Stimulated activated CD4-positive, alpha-beta T cell treated with anti-CD3 and anti-CD28 coated beads, Interleukin-2, amount 100 ng/mL, for 24 hours (primary cell): Measurements from ENCODE around the gene INF2.
"Not testable (repeated sequence)": the region's sequence is repeated elsewhere in the genome, so short reads cannot be mapped to it uniquely, and the experiment has no call there.

Experiments used
- DNase-seq, 2 donors: peaks; one replicate each; pipeline ENCODE4 v3.0.0-alpha.2; 2020

INF2 gene

DNA sequence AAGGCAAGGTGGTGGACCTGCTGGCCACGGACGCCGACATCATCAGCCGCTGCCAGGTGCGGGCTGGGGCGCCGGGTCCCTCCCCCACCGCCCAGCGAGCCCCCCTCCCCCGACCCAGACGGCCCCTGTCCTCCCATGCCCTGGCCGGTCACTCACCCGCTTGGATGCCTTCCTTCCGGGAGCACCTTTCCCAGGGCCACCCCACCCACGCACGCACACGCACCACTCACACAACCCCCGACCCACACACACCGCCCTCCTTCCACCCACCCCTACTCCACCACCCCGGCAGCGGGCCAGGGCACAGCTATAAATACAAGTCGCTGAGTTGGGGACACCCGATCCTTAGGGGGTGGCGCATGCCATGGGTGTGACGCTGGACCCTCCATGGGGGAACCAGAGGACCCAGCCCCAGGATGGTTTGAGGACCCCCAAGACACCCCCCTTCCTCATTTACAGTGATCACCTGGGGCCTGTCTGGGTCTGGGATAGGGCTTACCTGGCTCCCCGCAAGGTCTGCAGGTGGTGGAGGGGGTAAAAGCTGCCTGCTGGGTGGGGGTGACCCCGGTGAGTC, 35.1 kb downstream of the INF2 start:
- DNase-seq = peak in 1 of 2 donors; percentile 31

DNA sequence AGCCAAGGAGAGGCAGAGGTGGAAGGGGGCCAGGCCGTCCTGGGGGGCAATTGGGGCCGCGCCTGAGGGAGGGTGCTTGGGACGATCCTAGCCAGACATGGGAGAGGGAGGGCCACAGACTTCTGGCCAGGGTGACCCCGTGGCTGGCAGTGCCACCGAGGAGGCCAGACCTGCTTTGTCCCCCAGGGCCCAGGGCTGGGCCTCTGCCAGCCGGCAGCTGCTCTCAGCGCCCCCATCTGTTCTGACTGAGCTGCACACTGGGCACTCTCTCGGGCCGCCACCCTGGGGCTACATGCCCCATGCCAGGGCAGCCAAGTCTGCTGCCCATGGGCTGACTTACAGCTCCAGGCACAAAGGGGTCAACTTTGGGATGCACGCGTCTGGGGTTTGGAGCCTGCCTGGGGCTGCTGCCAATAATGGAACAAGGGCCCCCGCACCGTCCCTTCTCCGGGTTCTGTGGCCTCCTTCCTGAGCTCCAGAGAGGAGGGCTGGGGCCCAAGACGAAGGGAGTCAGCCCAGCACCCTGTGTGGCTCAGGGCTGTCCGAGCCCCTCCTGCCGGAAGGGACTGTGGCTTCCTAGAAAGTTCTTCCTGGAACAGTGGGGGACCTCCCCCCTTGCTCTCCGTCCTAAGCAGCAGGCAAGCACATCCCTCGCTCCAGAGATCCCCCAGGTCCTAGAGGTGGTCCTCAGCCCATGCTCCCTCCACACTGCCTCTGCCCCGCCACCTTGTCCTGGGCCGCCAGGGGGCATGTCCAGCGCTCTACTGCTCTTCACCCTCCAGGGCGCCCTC, 35.8 kb downstream of the INF2 start:
- no peak for DNase-seq

DNA sequence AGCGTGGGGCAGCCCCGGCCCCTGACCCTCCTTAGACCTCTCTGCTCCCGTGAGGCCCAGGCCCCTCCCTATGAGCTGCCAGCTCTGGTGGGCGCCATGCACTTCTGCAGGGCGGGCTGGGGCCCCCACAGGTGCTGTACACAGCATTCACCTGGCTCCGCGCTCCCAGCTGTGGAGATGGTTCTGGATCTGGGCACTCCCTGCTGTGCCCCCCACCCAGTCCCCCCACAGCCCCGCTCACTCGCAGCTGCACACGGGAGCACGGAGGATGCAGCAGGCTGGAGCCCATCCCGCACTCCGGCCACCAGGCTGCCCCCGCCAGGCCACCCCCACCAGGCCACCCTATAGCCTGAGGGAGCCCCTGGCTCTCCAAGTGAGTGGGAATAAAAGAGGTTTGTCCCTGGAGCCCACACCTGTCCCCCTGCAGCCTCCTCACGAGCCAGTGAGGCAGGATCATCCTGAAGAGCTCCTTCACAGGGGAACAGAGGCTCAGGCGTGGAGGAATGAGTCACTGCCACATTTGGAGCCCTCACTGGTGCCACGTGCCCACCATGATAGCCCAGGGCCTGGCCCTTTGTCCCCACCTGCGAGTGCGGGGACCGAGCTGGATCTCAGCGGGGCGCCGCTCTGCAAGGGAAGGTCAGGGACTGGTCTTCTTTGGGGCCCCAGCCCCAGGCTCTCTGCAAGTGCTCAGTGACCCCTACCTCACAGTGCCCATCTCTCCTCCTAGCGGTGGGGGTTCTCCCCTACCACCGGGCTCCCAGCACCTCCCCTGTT, 36.5 kb downstream of the INF2 start:
- no peak for DNase-seq

DNA sequence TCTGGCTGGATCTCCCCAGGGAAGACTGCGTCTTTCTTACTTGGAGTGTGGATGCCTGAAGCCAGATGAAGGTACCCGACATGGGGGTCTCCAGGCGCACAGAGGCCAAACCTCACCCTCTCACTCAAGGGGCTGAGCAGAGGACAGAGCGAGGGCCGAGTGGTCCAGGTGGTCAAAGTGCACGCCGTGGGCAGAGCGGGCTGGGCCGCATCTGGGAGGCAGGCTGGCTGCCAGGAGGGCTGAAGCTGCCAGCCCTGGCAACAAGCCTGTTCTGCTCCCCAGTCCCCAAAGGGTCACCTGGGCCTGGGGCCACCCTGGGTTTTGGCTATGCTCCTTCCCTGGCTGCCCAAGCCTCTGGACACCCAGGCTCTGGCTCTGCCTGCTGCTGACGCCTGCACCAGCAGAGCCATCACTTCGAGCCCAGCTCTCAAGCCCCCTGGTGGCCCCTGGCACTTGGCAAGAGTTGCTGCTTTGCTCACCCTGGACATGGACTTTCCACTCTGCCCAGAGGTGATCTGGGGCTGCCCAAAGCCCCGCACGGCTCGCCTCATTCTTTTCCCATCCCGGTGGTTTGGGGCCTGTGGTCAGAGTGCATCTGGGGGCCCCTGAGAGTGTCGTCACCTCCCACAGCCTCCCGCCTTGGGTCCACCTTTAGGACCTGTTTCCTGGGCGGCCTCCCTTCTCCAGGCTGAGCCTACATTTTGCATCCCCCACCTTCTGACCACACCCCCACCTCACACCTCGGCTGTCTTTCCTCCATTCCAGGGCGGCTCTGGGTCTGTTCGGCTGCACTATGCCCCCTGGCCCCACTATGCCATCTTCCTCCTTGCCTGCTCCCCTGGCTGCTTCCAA, 37.4 kb downstream of the INF2 start:
- no peak for DNase-seq

DNA sequence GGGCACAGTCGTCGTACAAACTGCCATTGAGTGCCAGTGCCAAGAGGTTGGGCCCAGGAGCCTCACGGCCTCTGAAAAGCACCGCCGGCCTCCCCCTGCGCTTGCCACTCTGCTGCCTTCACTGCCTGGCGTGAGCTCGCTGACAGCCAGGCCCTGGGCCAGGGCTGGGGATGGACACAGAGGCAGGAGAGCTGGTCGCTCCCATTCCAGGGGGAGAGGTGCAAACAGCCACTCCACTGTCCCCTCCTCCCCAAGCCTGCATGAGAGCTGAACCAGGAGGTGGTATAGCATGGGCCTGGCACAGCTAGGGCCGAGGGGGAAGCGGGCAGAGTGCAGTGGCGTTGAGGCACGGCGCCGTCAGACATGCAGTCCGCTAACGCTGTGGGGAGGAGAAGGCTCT, 39.2 kb downstream of the INF2 start:
- no peak for DNase-seq

DNA sequence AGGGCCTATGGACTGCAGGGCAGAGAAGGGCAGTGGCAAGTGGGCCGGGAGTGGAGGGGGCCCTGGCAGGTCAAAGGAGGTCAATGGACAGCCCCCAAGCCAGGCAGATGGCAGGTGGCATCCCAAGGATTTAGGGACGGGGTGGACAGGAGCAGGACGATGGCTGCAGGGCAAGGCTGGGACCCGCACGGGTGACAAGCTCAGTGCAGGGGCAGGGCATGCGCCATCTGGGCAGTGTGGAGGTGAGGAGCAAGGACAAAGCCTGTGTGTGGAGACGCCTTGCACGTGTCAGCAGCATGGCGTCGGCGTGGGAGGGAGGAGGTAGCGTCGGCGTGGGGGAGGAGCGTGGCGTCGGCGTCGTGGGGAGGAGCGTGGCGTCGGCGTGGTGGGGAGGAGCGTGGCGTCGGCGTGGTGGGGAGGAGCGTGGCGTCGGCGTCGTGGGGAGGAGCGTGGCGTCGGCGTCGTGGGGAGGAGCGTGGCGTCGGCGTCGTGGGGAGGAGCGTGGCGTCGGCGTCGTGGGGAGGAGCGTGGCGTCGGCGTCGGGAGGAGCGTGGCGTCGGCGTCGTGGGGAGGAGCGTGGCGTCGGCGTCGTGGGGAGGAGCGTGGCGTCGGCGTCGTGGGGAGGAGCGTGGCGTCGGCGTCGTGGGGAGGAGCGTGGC, 39.9 kb downstream of the INF2 start:
- not testable (repeated sequence) for DNase-seq

DNA sequence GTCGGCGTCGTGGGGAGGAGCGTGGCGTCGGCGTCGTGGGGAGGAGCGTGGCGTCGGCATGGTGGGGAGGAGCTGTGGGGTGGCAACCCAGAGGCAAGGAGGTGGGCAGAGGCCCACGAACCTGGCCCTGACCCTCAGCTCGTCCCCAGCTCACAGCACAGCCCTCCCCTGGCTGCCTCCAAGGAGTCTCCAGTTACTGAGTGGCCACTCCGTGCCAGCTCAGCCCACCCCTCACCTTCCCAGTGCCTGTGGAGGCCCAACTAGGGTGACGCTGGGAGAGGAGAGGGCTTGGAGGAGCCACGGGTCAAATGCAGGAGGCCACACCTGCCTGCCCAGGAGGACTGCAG, 40.4 kb downstream of the INF2 start:
- DNase-seq = no peak

DNA sequence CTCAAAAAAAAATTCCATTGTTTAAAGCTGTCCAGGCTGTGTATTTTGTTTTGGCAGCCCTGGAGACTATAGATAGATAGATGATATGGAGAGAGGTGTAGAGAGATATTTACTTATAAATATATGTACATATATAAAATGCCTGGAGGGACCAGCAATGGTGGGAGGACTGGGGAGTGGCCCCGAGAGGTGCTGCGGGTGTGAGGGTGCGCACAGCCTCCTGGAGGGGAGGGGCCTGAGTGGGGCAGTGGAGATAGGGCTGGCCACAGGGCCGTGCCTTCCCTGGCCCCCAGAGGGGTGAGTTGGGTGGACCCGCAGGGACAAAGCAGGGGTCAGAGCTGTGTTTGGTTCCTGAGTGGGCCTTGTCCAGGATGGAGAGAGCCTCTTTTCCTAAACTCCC, 41.1 kb downstream of the INF2 start:
- DNase-seq = no peak

DNA sequence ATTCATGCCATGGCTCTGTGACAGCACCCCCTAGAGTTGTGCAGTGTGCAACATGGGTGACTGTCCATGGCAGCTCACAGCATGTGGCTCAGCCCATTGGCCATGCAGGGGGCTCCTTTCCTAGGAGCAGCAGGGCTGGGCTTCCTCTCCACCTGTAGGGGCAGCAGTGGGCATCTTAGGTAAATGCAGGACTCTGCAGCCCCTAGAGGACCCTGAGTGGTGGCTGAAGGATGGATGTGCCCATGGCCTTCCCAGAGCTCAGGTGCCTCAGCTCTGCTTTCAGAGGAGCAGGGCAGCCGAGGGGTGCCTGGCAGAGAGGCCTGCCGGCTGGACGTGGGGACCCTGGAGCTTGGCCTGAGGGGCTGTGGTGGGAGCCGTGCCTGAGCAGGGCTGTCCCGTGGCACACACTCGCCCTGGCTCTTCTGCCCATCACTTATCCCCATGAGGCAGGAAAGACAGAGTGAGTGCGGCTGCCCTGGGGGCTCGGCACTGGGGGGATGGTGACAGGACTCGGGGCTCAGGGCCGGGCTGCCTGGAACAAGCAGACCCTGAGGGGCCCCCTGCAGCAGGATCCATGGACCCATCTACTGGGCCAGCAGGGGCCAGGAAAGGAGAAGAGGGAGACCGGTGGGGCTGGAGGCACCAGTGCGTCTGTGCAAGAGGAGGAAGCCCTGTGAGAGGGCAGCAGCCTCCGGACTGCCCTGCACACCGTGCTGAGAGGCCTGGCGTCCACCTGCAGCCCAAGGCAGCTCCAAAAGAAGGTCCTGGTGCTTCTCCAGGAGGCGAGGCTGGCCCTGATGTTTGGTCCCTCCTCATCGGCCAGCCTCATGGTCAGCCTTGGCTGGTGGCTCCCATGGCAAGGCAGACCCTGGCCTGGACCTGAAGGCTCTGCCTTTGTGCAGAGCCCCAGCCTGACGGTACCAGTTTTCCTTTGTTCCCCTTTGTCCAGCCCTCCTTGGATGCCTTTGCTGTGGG, 42.2 kb downstream of the INF2 start:
- no peak for DNase-seq

DNA sequence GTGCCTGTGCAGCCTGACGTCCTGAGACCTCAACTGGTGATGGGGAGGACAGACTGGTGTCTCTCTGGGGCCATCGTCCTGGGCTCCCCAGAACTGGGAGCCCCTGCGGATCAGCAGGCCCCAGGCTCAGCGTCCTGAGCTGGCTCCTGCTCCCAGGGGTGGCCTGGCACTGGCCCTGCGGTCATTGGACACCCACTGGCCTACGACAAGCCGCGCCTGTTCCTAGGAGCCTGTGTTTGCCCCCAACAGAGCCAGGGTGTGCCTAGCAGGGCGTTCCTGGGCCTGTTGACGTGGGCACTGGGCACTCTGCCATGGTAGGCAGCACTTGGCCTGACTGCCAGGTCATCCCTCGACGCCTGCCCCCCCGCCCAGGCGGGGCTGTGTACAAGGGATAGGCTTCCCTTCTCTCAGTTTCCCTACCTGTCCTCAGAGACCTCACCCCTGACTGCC, 43.0 kb downstream of the INF2 start:
- DNase-seq = no peak

DNA sequence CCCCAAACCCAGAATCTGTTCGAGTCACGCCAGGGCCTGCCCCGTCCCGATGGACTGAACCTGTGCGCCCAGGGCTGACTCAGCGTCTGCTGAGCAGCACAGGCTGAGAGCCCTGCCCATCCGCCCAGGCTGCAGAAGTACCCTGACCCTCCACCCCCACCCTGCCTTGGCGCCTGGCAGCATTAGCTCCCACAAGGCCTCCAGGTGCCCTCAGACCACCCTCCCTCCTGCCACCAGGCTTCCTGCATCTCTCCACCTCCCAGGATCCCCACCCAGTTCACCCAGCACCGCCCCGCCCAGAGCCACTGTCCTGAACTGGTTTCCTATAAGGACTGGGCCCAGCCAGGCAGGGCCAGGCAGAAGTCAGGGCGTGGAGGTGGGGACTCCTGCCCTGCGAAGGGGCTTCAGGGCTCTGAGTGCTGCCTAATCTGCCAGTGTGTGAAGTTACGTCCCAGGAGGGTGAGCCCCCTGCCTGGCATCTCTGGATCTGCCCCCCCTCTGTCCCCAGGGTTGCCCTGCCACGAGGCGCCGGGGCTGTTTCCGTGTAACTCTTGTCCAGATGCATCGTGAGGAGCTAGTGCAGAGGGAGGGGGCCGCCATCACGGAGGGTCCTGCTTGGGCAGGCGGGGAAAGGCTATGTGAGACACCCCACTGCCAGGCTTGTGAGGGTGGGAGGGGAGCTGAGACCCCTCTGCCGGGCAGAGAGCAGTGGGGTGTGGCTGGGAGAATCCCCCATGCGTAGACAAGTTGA, 43.7 kb downstream of the INF2 start:
- DNase-seq = no peak

DNA sequence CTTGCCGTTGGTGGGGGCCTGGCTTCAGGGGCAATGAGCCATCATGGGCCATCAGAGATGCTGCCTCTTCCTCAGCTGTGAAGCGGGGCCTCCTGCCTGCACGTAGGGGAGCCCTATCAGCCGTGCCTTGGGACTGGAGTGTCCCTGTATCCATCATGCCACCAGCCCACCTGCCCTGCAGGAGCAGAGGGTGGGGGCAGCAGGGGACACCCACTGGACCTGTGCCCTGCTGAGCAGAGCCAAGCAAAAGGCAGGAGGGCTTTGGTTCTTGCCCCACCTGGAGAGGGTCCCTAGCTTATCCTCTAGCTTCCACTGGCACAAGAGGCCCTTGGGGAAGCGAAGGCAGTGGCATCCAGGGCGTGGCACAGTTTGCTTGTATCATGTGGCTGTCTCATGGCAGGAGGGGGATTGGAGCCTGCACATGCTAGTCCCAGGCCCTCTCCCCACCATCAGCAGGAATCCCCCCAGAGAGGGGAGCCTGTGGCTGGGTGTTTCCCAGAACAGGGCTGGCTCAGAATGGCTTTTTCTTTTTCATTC, 44.7 kb downstream of the INF2 start:
- no peak for DNase-seq

DNA sequence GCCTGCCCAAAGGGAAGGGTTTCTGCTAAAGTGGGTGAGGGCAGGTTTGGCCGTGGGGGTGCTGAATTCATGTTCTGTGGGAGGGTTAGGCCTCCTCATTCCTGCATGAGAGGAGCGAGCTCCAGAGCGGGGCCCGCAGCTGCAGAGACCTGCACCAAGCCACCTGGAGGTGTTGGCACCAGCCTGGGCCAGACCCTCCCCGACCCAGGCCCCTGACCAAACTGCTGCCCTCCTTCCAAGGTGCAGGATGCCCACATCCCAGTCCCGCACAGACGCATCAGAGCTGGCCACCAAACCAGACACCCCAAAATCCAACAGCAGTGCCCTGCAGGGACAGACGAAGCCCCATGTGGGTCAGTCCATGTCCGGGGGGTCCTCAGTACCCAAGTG, 45.2 kb downstream of the INF2 start:
- DNase-seq = no peak

DNA sequence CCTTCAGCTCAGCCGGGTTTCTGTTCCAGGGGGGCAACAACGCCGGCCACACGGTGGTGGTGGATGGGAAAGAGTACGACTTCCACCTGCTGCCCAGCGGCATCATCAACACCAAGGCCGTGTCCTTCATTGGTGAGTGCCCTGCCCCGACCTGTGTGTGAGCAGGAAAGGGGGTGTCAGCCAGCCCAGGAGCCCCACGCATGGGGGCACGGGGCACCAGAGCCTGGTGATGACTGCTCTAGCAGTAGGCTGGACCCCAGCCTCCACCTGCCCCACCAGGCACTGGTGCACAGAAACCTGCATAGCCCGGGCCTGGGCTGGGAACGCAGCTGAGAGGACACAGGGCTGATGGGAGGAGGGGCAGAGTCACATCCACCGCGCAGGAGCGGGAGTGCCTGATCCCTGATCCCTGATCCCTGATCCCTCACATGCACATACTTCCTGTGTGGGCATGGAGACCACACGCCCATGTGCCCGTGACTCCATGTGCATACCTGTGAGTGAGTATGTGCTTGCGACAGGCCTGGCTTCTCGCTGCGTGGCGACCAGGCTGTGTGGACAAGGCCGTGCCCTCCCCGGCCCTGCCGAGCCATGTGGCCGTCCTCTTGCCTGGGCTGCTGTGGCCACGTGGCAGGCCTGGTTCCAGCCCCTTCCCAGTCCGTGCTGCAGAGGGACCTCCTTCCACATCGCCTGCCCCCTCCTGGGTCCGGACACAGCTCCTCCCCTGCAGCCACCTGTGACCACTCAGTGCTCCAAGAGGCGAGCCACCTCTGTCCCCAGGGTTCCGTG, 45.8 kb downstream of the INF2 start:
- DNase-seq = no peak

DNA sequence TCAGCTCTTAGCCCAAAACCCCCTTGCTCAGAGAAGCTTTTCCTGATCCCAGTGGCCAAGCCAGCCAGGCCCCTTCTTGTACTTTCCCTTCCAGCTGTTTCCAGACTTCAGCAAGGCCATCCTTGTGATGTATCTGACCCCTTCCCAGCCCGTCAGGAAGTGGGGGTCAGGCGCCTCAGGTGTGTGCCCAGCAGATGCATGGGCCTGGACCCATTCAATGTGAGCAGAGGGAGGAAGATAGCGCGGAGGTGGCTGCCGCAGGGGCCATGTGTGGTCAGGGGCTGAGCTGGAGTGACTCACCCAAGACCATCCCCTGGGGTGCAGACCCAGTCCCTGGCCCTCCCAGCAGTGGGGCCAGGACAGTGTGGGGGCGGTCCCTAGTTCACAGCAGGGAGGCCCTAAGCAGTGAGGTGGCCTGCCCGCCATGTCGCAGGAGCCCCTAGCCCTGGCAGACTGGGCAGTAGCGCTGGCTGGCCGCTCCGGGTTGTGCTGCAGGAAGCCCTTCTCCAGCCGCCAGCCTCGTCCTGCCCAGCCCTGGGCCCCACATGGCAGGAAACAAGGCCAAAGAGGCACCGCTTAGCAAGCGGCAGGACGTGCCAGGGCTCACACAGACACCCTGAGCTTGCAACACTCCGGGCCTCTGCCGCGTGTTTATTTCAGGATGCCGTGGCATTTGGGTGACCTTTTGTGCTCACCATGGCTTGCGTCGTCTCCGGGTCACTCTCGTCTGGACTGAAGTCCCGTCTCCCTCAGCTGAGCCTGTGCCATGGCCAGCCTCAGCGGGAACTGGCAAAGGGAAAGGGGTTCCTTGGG, 46.6 kb downstream of the INF2 start:
- no peak for DNase-seq

DNA sequence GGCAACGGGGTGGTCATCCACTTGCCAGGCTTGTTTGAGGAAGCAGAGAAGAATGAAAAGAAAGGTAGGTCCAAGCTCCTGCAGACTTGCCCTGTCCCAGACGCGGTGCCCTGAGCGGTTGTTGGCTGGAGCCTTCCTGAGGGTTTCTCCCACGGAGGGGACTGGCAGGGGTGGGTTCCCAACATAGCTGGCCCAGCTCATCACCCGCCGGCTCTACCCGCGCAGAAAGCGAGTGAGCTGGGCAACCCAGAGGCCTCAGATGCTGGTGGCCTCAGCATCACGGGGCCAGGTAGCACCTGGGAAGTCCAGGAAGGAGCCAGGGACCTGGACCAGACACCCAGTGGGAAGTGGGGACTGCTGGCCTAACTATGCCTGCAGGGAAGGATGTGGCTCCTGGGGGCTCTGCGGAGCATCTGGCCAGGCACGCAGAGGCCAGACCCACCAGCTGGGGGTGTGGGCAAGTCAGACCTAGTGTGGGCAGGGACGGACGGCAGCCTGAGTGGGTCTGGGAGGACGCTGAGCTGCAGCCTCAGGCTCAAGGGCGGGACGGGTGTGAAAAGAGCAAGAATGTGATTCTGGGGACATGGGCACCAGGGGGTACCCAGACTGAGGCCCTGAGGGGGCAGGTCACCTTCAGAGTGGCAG, 49.1 kb downstream of the INF2 start:
- DNase-seq = no peak

DNA sequence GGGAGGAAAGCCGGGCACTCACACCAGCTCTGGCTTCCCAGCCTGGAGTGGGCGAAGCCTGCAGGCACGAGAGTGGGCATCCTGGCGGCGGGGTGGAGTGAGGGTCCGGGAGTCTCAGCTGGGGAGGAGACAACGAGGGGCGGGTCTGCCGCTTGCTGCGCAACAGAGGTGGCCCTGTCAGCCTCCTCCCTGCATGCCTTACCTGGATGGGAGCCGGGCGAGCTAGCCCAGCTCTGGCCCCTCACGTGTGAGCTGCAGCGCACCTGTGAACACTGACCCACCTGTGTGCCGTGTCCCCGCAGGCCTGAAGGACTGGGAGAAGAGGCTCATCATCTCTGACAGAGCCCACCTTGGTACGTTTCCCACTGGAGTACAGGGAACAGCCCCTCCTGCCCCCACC, 49.6 kb downstream of the INF2 start:
- DNase-seq = no peak
